CD4-positive, alpha-beta memory T cell (primary cell): ENCODE results near the gene ANAPC15. TPM values are rescaled to one million over a fixed set of nuclear protein-coding genes. Genes with fewer than 3 reads are reported as not detected.

Experiments
- CTCF ChIA-PET: fragments of 350-600 bp; sonication (Branson Sonifier 250); formaldehyde crosslinking; loops from one replicate; lab custom pipeline; 2021; ENCODE audit warnings: inconsistent platforms; ENCODE audit not compliant: partially characterized antibody; lab: Charles Lee
- POLR2A ChIA-PET: fragments of 350-600 bp; sonication (Branson Sonifier 250); formaldehyde crosslinking; loops from one replicate; lab custom pipeline; 2021; ENCODE audit not compliant: partially characterized antibody; lab: Charles Lee
- DNase-seq, 5 donors: peaks; one replicate each; pipeline versions ENCODE4 v3.0.0 to v3.0.0-alpha.2; 2020 to 2022; ENCODE audit warnings: mixed read lengths in 1 of 5
- H3K27ac ChIP-seq: one replicate; pipeline ENCODE4 v1.7.0; 2013; ENCODE audit warnings: low read depth, low read length
- H3K27me3 ChIP-seq: 2 replicates; pipeline ENCODE4 v1.7.0; 2013; ENCODE audit warnings: mild to moderate bottlenecking, low read length, moderate library complexity; ENCODE audit not compliant: insufficient read depth
- H3K36me3 ChIP-seq: 2 replicates; pipeline ENCODE4 v1.7.0; 2013; ENCODE audit warnings: mild to moderate bottlenecking, low read length, moderate library complexity; ENCODE audit not compliant: insufficient read depth
- H3K4me1 ChIP-seq: 2 replicates; pipeline ENCODE4 v1.7.0; 2013; ENCODE audit warnings: mild to moderate bottlenecking, low read length, moderate library complexity; ENCODE audit not compliant: insufficient read depth
- H3K4me3 ChIP-seq, 2 donors: one replicate each; pipeline ENCODE4 v1.7.0; 2013; ENCODE audit warnings: low read length in 2 of 2, mild to moderate bottlenecking in 1 of 2
- H3K9me3 ChIP-seq, 2 donors: one replicate each; pipeline ENCODE4 v1.7.0; 2013; ENCODE audit warnings: low read length in 2 of 2, control low read depth in 1 of 2; ENCODE audit not compliant: control insufficient read depth in 1 of 2
- H3K27ac Mint-ChIP-seq, 7 donors: one replicate each; pipeline ENCODE4 v1.8.0; 2020 to 2021; ENCODE audit warnings: mixed read lengths in 7 of 7, mild to moderate bottlenecking in 6 of 7, inconsistent platforms in 3 of 7, moderate library complexity in 3 of 7
- H3K27me3 Mint-ChIP-seq, 2 donors: one replicate each; pipeline ENCODE4 v1.8.0; 2020 to 2021; ENCODE audit warnings: mixed read lengths in 2 of 2
- H3K36me3 Mint-ChIP-seq, 2 donors: one replicate each; pipeline ENCODE4 v1.8.0; 2020 to 2021; ENCODE audit warnings: mixed read lengths in 2 of 2, inconsistent platforms in 1 of 2, mild to moderate bottlenecking in 1 of 2
- H3K4me1 Mint-ChIP-seq, 4 donors: one replicate each; pipeline ENCODE4 v1.8.0; 2020 to 2021; ENCODE audit warnings: mixed read lengths in 4 of 4, mild to moderate bottlenecking in 1 of 4
- H3K4me3 Mint-ChIP-seq, 8 donors: one replicate each; pipeline ENCODE4 v1.8.0; 2020 to 2021; ENCODE audit warnings: mixed read lengths in 8 of 8, mild to moderate bottlenecking in 7 of 8, moderate library complexity in 6 of 8, inconsistent platforms in 3 of 8
- H3K9me3 Mint-ChIP-seq, 8 donors: one replicate each; pipeline ENCODE4 v1.8.0; 2020 to 2021; ENCODE audit warnings: mixed read lengths in 8 of 8, mild to moderate bottlenecking in 5 of 8, inconsistent platforms in 3 of 8, moderate library complexity in 1 of 8
- intact Hi-C: fragments of 100-400 bp; cut with micrococcal nuclease; formaldehyde crosslinking; loops from one replicate; pipeline ENCODE4 v1.15.1; 2023
- polyA plus RNA-seq, 2 donors: library from polyadenylated mRNA; unstranded; fragments of 300-500 nt; fragmentation: Illumina TruSeq; gene quantifications; one replicate each; pipeline ENCODE4 v1.2.3, GENCODE V29; 2021
- total RNA-seq, 2 experiments: library from RNA; stranded (reverse); gene quantifications; one replicate each; pipeline ENCODE4 v1.2.3, GENCODE V29; 2021

Gene ANAPC15
- total and polyA plus RNA-seq, 4 experiments from 2014 or later, result 38.6 to 105 (median 62.3) TPM

- no peak overlapping the region for H3K4me3 ChIP-seq
- Mint-ChIP-seq H3K27me3 (no peaks in the 10 kb centered on the region), H3K9me3 (no peaks in the 10 kb centered on the region), H3K36me3 (peaks cover 4 to 7% of the 10 kb centered on the region in 2 donors), H3K4me3 (peak overlapping the region; percentile 49 to 93 (median 73)), H3K4me1 (peaks cover 33 to 57% (median 39%) of the 10 kb centered on the region in 4 donors), H3K27ac (peak overlapping the region; percentile 91 to 100 (median 99))
- peaks cover 27% of the 10 kb centered on the region for H3K4me1 ChIP-seq
- no peaks in the 10 kb centered on the region for H3K27me3 ChIP-seq
- DNase-seq, result no peak
- H3K9me3 ChIP-seq, result no peaks in the 10 kb centered on the region
- ChIA-PET CTCF (interaction anchor here (0.6 to 2.4 kb wide), 10 partner anchors 9 to 104 kb away, joined by 3 to 26 read pairs (median 4); no protein-coding TSS in a partner anchor), POLR2A (interaction anchor here (0.6 to 10.2 kb wide), 9 partner anchors 9 to 153 kb away, joined by 3 to 137 read pairs (median 4); partner anchors contain the start of genes ANAPC15, LAMTOR1, RNF121 and XNDC1N)
- peak overlapping the region; percentile 75 for H3K27ac ChIP-seq
- intact Hi-C loops, result no loop called here
- H3K36me3 ChIP-seq, result no peaks in the 10 kb centered on the region
Observed at GRCh38 chr11:72081821-72082453, 30.6 kb downstream of the ANAPC15 start.

GRCh38 chr11:72081184-72081644 is 31.3 kb downstream of the ANAPC15 start:
- no peaks in the 10 kb centered on the region for H3K9me3 Mint-ChIP-seq
- ChIA-PET CTCF (interaction anchor here (0.6 to 2.4 kb wide), 9 partner anchors 9 to 104 kb away, joined by 3 to 26 read pairs (median 4); no protein-coding TSS in a partner anchor), POLR2A (interaction anchor here (0.6 to 10.2 kb wide), 9 partner anchors 10 to 153 kb away, joined by 3 to 137 read pairs (median 4); partner anchors contain the start of genes ANAPC15, LAMTOR1, RNF121 and XNDC1N)
- peak overlapping the region; percentile 89 to 96 (median 93) for H3K4me3 Mint-ChIP-seq
- Histone ChIP-seq H3K4me3 (peak overlapping the region; percentile 74 to 79), H3K27me3 (no peaks in the 10 kb centered on the region), H3K36me3 (no peaks in the 10 kb centered on the region), H3K4me1 (peaks cover 27% of the 10 kb centered on the region), H3K27ac (peak overlapping the region; percentile 75), H3K9me3 (no peaks in the 10 kb centered on the region)
- H3K36me3 Mint-ChIP-seq, result peaks cover 4 to 7% of the 10 kb centered on the region in 2 donors
- H3K4me1 Mint-ChIP-seq, result peaks cover 33 to 57% (median 40%) of the 10 kb centered on the region in 4 donors
- peak overlapping the region; percentile 91 to 100 (median 99) for H3K27ac Mint-ChIP-seq
- no peaks in the 10 kb centered on the region for H3K27me3 Mint-ChIP-seq
- intact Hi-C loops, result no loop called here
- DNase-seq, result no peak

DNA sequence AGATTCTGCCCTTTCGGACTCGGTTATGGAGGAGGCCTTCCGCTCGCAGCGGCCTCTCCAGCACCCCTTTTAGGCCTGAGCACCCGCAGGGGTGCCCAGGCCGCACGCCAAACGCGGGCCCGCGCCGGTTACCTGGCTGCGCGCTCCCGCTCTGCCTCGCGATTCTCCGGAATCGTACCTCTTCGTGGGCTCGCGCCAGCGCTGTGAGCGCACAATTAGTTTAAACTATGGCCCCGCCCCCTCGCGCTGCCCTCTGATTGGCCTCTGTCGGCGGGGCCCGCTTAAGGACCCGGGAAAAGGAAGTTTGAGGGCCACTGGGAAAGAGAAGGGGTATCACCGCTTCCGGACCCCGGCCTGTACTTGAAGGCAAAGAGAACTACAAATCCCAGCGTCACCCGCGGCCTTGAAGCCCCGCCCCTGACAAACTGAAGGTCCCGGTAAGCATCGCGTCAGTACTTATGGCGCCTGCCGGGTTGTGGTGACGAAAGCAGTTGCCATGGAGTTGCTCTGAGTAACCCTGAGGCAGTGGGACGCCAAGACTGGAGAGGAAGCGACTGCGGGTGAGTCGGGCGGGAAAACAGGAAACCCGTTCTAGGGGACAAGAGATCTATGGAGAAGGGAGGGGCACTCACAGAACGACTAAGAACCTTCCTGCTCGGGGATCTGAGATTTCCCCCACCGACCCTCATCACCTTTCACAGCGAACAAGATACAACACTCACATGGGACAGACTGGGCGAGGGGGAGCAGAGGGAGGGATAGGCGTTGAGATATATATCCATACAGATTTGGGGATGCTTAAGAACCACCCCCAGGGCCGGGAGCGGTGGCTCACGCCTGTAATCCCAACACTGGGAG is 31.9 kb downstream of the ANAPC15 start, which contains the start of the genes LRRC51 and NUMA1:
Gene LRRC51 (plus strand): TSS at position 525 of the 858 bp plus-strand sequence. CDS start 8,234 bp downstream, outside the sequence.
Gene NUMA1 (minus strand): TSS at position 217 of the 858 bp plus-strand sequence. CDS start 44,599 bp downstream, outside the sequence.
- H3K27ac Mint-ChIP-seq, result peak within 1 kb of the TSS; percentile 91 to 100 (median 99)
- H3K4me1 ChIP-seq, result peaks cover 27% of the 10 kb centered on the region
- intact Hi-C loops, result loop anchor here (1.0 kb wide), 7 partner anchors 23 to 354 kb away; partner anchors contain the start of genes ANAPC15, CLPB, LAMTOR1 and XNDC1N
- no peaks in the 10 kb centered on the region for H3K9me3 ChIP-seq
- H3K4me3 Mint-ChIP-seq, result peak within 1 kb of the TSS; percentile 89 to 96 (median 93)
- H3K9me3 Mint-ChIP-seq, result no peaks in the 10 kb centered on the region
- H3K4me3 ChIP-seq, result peak within 1 kb of the TSS; percentile 74 to 79
- H3K36me3 Mint-ChIP-seq, result peaks cover 0 to 7% of the 10 kb centered on the region in 2 donors
- ChIA-PET CTCF (interaction anchor here (0.8 to 2.4 kb wide), 6 partner anchors 10 to 55 kb away, joined by 3 to 26 read pairs (median 8); no protein-coding TSS in a partner anchor), POLR2A (interaction anchor here (1.0 to 10.2 kb wide), 3 partner anchors 12 to 40 kb away, joined by 3 to 137 read pairs (median 5); no protein-coding TSS in a partner anchor)
- peaks cover 31 to 53% (median 38%) of the 10 kb centered on the region in 4 donors for H3K4me1 Mint-ChIP-seq
- DNase-seq, result peak; percentile 98 to 100 (median 99)
- no peaks in the 10 kb centered on the region for H3K27me3 ChIP-seq
- no peaks in the 10 kb centered on the region for H3K36me3 ChIP-seq
- peak within 1 kb of the TSS; percentile 75 for H3K27ac ChIP-seq
- no peaks in the 10 kb centered on the region for H3K27me3 Mint-ChIP-seq

DNA sequence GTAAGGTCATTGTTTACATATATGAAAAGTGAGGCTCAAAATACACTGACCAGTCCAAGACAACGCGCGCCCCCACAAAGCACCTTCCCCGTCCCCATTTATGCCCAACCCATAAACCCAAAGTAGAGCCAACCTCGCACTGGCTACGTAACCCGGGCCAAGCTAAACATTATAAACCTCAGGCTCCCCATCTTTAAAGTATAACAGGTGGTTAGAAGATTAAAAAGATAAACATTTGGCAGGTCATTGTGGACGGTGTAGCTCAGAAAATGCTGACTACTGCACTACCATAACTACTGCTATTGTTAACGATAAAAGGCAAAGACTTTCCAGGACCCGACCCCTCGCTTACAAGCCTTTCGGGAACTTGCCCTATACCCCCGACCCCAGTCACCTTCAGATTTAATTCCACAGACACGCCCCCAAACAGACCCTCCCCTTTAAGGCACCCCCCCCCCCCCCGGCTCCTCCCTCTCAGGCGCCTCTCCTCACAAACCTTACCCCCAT is 32.6 kb downstream of the ANAPC15 start:
- Histone ChIP-seq H3K27me3 (no peaks in the 10 kb centered on the region), H3K4me1 (peaks cover 27% of the 10 kb centered on the region), H3K36me3 (no peaks in the 10 kb centered on the region), H3K9me3 (no peaks in the 10 kb centered on the region), H3K4me3 (peak overlapping the region; percentile 20 to 79), H3K27ac (peak overlapping the region; percentile 75)
- Mint-ChIP-seq H3K27me3 (no peaks in the 10 kb centered on the region), H3K4me3 (peak overlapping the region; percentile 89 to 96 (median 93)), H3K36me3 (peaks cover 0 to 7% of the 10 kb centered on the region in 2 donors), H3K4me1 (peaks cover 32 to 53% (median 39%) of the 10 kb centered on the region in 4 donors), H3K9me3 (no peaks in the 10 kb centered on the region), H3K27ac (peak overlapping the region; percentile 91 to 100 (median 99))
- ChIA-PET POLR2A (interaction anchor here (10.2 kb wide), 1 partner anchor 40 kb away, joined by 137 read pairs; no protein-coding TSS in a partner anchor), CTCF (interaction anchor here (0.8 to 2.2 kb wide), 4 partner anchors 11 to 55 kb away, joined by 3 to 10 read pairs (median 6); no protein-coding TSS in a partner anchor)
- DNase-seq, result peak in 3 of 5 donors; percentile 53 to 74 (median 63)
- intact Hi-C loops, result loop anchor here (1.0 kb wide), 7 partner anchors 23 to 354 kb away; partner anchors contain the start of genes ANAPC15, CLPB, LAMTOR1 and XNDC1N

DNA sequence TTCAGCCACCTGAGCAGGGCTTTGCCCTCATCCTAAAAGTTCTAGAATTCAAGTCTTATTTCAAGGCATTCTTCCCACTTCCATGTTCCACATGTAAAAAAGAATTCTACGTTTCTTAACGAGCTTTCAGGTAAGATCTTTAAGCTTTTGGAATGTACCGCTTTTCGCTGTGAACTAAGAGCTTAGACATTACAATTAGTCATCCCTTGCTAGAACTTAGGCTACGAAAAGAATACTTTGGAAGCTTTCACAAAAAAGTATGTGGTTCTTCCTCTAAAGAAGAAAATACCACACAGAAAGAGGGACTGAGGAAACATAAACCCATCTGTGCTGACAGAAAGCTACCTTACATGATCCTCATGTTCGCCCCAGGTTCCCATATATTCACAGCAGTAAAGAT is 34.0 kb downstream of the ANAPC15 start:
- no peaks in the 10 kb centered on the region for H3K9me3 Mint-ChIP-seq
- ChIA-PET POLR2A (interaction anchor here (1.2 to 10.2 kb wide), 4 partner anchors 35 to 145 kb away, joined by 3 to 137 read pairs (median 4); no protein-coding TSS in a partner anchor), CTCF (interaction anchor here (1.1 to 2.2 kb wide), 6 partner anchors 9 to 105 kb away, joined by 4 to 10 read pairs (median 6); no protein-coding TSS in a partner anchor)
- peak overlapping the region in 6 of 7 donors; percentile 40 to 99 (median 86) for H3K27ac Mint-ChIP-seq
- no peak overlapping the region for H3K27ac ChIP-seq
- peaks cover 0 to 7% of the 10 kb centered on the region in 2 donors for H3K36me3 Mint-ChIP-seq
- intact Hi-C loops, result no loop called here
- H3K4me1 Mint-ChIP-seq, result peaks cover 31 to 53% (median 41%) of the 10 kb centered on the region in 4 donors
- no peaks in the 10 kb centered on the region for H3K36me3 ChIP-seq
- H3K9me3 ChIP-seq, result no peaks in the 10 kb centered on the region
- H3K4me1 ChIP-seq, result peaks cover 27% of the 10 kb centered on the region
- no peak for DNase-seq
- H3K27me3 ChIP-seq, result no peaks in the 10 kb centered on the region
- peak overlapping the region; percentile 3 to 96 (median 44) for H3K4me3 Mint-ChIP-seq
- H3K27me3 Mint-ChIP-seq, result no peaks in the 10 kb centered on the region
- H3K4me3 ChIP-seq, result no peak overlapping the region

DNA sequence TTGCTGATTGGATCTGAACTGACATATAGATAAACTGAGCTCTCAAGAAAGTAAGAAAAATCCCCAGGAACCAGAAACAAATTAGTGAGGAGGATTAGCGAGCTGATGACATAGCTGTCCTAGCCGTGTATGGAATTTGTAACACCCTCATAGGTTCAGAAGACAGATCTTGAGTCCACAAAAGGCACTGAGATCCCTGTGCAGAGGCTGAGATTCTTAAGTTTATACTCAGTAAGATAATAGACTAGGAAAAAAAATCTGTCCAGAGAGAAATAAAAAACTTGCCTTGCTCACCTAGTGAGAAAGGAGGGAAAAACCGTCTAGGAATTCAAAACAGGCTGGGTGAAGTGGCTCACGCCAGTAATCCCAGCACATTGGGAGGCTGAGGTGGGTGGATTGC is 36.7 kb downstream of the ANAPC15 start:
- H3K27me3 ChIP-seq, result no peaks in the 10 kb centered on the region
- no peaks in the 10 kb centered on the region for H3K27me3 Mint-ChIP-seq
- DNase-seq, result no peak
- H3K27ac Mint-ChIP-seq, result peak overlapping the region in 2 of 7 donors; percentile 32 to 85
- no peak overlapping the region for H3K27ac ChIP-seq
- H3K4me1 Mint-ChIP-seq, result peaks cover 29 to 44% (median 37%) of the 10 kb centered on the region in 4 donors
- peaks cover 0 to 9% of the 10 kb centered on the region in 2 donors for H3K36me3 Mint-ChIP-seq
- ChIA-PET POLR2A (interaction anchor here (1.3 to 3.4 kb wide), 3 partner anchors 33 to 37 kb away, joined by 4 to 16 read pairs (median 7); partner anchors contain the start of gene ANAPC15), CTCF (interaction anchor here (0.8 to 1.9 kb wide), 4 partner anchors 15 to 115 kb away, joined by 3 to 8 read pairs (median 3); no protein-coding TSS in a partner anchor)
- H3K9me3 Mint-ChIP-seq, result no peaks in the 10 kb centered on the region
- H3K4me3 Mint-ChIP-seq, result no peak overlapping the region
- H3K9me3 ChIP-seq, result no peaks in the 10 kb centered on the region
- H3K4me3 ChIP-seq, result no peak overlapping the region
- intact Hi-C loops, result no loop called here
- peaks cover 25% of the 10 kb centered on the region for H3K4me1 ChIP-seq
- H3K36me3 ChIP-seq, result no peaks in the 10 kb centered on the region
